ENCODE measurements around the gene RNF38.
A peak's percentile ranks its signal among the peaks of the same experiment; 100 is the strongest.
"Not testable (repeated sequence)": the region's sequence is repeated elsewhere in the genome, so short reads cannot be mapped to it uniquely, and the experiment has no call there.

RNF38 gene

GRCh38 chr9:36328798-36329411 lies 71.2 kb downstream of the RNF38 start:
- no peaks in the 10 kb centered on the region for H3K36me3 ChIP-seq (ENCODE audit: insufficient read depth, insufficient read length, low read length)
- H3K9ac ChIP-seq (ENCODE audit: insufficient read length, low read depth) = no peak overlapping the region
- H3K4me3 ChIP-seq (ENCODE audit: insufficient read length, low read depth) = no peak overlapping the region
- TF ChIP-seq SUZ12 (IDR thresholded peaks at IDR 0.05; ENCODE audit: extremely low read depth, insufficient read depth, insufficient read length) (no peak), YY1 (IDR thresholded peaks at IDR 0.05; ENCODE audit: insufficient read depth, insufficient read length) (no peak), ZNF274 (IDR thresholded peaks at IDR 0.05; ENCODE audit: low read depth, low read length) (no peak)
- H3K27me3 ChIP-seq (ENCODE audit: insufficient read depth, insufficient read length) = no peaks in the 10 kb centered on the region
- H3K4me1 ChIP-seq (ENCODE audit: insufficient read depth, insufficient read length) = no peaks in the 10 kb centered on the region
- no peaks in the 10 kb centered on the region for H3K9me3 ChIP-seq (ENCODE audit: insufficient read depth, low read length)
- DNase-seq (ENCODE audit: low read depth, low spot score) = peak; percentile 49

- Histone ChIP-seq H3K9ac (ENCODE audit: insufficient read length, low read depth) (no peak overlapping the region), H3K4me1 (ENCODE audit: insufficient read depth, insufficient read length) (no peaks in the 10 kb centered on the region), H3K27me3 (ENCODE audit: insufficient read depth, insufficient read length) (no peaks in the 10 kb centered on the region), H3K36me3 (ENCODE audit: insufficient read depth, insufficient read length, low read length) (no peaks in the 10 kb centered on the region), H3K4me3 (ENCODE audit: insufficient read length, low read depth) (no peak overlapping the region), H3K9me3 (ENCODE audit: insufficient read depth, low read length) (no peaks in the 10 kb centered on the region)
- TF ChIP-seq YY1 (IDR thresholded peaks at IDR 0.05; ENCODE audit: insufficient read depth, insufficient read length) (no peak), ZNF274 (IDR thresholded peaks at IDR 0.05; ENCODE audit: low read depth, low read length) (no peak), SUZ12 (IDR thresholded peaks at IDR 0.05; ENCODE audit: extremely low read depth, insufficient read depth, insufficient read length) (no peak)
- DNase-seq (ENCODE audit: low read depth, low spot score) = no peak
Measured at GRCh38 chr9:36325081-36325828, 74.8 kb downstream of the RNF38 start.

GRCh38 chr9:36323926-36324325 lies 76.1 kb downstream of the RNF38 start:
- H3K27me3 ChIP-seq (ENCODE audit: insufficient read depth, insufficient read length) = no peaks in the 10 kb centered on the region
- no peak overlapping the region for H3K4me3 ChIP-seq (ENCODE audit: insufficient read length, low read depth)
- TF ChIP-seq SUZ12 (IDR thresholded peaks at IDR 0.05; ENCODE audit: extremely low read depth, insufficient read depth, insufficient read length) = no peak
- TF ChIP-seq ZNF274 (IDR thresholded peaks at IDR 0.05; ENCODE audit: low read depth, low read length) = no peak
- no peak for TF ChIP-seq YY1 (IDR thresholded peaks at IDR 0.05; ENCODE audit: insufficient read depth, insufficient read length)

GRCh38 chr9:36322462-36322861 lies 77.6 kb downstream of the RNF38 start:
- no peak overlapping the region for H3K4me3 ChIP-seq (ENCODE audit: insufficient read length, low read depth)
- H3K9ac ChIP-seq (ENCODE audit: insufficient read length, low read depth) = no peak overlapping the region
- H3K9me3 ChIP-seq (ENCODE audit: insufficient read depth, low read length) = no peaks in the 10 kb centered on the region
- TF ChIP-seq ZNF274 (IDR thresholded peaks at IDR 0.05; ENCODE audit: low read depth, low read length) (no peak), YY1 (IDR thresholded peaks at IDR 0.05; ENCODE audit: insufficient read depth, insufficient read length) (no peak), SUZ12 (IDR thresholded peaks at IDR 0.05; ENCODE audit: extremely low read depth, insufficient read depth, insufficient read length) (no peak)
- no peaks in the 10 kb centered on the region for H3K36me3 ChIP-seq (ENCODE audit: insufficient read depth, insufficient read length, low read length)
- no peak for DNase-seq (ENCODE audit: low read depth, low spot score)
- peaks cover 8% of the 10 kb centered on the region for H3K4me1 ChIP-seq (ENCODE audit: insufficient read depth, insufficient read length)
- no peaks in the 10 kb centered on the region for H3K27me3 ChIP-seq (ENCODE audit: insufficient read depth, insufficient read length)

More at GRCh38 chr9:36323926-36324325, 76.1 kb downstream of the RNF38 start:
- Histone ChIP-seq H3K4me1 (ENCODE audit: insufficient read depth, insufficient read length) (peaks cover 4% of the 10 kb centered on the region), H3K9ac (ENCODE audit: insufficient read length, low read depth) (no peak overlapping the region), H3K9me3 (ENCODE audit: insufficient read depth, low read length) (no peaks in the 10 kb centered on the region), H3K36me3 (ENCODE audit: insufficient read depth, insufficient read length, low read length) (no peaks in the 10 kb centered on the region)
- no peak for DNase-seq (ENCODE audit: low read depth, low spot score)

GRCh38 chr9:36321903-36322302 lies 78.2 kb downstream of the RNF38 start:
- H3K4me3 ChIP-seq (ENCODE audit: insufficient read length, low read depth); H3K4me1 ChIP-seq (ENCODE audit: insufficient read depth, insufficient read length); H3K9me3 ChIP-seq (ENCODE audit: insufficient read depth, low read length); H3K27me3 ChIP-seq (ENCODE audit: insufficient read depth, insufficient read length); DNase-seq (ENCODE audit: low read depth, low spot score); H3K36me3 ChIP-seq (ENCODE audit: insufficient read depth, insufficient read length, low read length); H3K9ac ChIP-seq (ENCODE audit: insufficient read length, low read depth): not testable (repeated sequence)

GRCh38 chr9:36320466-36320865 lies 79.6 kb downstream of the RNF38 start:
- Histone ChIP-seq H3K9me3 (ENCODE audit: insufficient read depth, low read length) (no peaks in the 10 kb centered on the region), H3K27me3 (ENCODE audit: insufficient read depth, insufficient read length) (no peaks in the 10 kb centered on the region), H3K9ac (ENCODE audit: insufficient read length, low read depth) (no peak overlapping the region), H3K36me3 (ENCODE audit: insufficient read depth, insufficient read length, low read length) (no peaks in the 10 kb centered on the region), H3K4me3 (ENCODE audit: insufficient read length, low read depth) (no peak overlapping the region), H3K4me1 (ENCODE audit: insufficient read depth, insufficient read length) (peaks cover 10% of the 10 kb centered on the region)
- TF ChIP-seq YY1 (IDR thresholded peaks at IDR 0.05; ENCODE audit: insufficient read depth, insufficient read length) (no peak), ZNF274 (IDR thresholded peaks at IDR 0.05; ENCODE audit: low read depth, low read length) (no peak), SUZ12 (IDR thresholded peaks at IDR 0.05; ENCODE audit: extremely low read depth, insufficient read depth, insufficient read length) (no peak)
- no peak for DNase-seq (ENCODE audit: low read depth, low spot score)

GRCh38 chr9:36319806-36320205 lies 80.3 kb downstream of the RNF38 start:
- Histone ChIP-seq H3K27me3 (ENCODE audit: insufficient read depth, insufficient read length) (no peaks in the 10 kb centered on the region), H3K4me1 (ENCODE audit: insufficient read depth, insufficient read length) (peaks cover 10% of the 10 kb centered on the region), H3K36me3 (ENCODE audit: insufficient read depth, insufficient read length, low read length) (no peaks in the 10 kb centered on the region), H3K9me3 (ENCODE audit: insufficient read depth, low read length) (no peaks in the 10 kb centered on the region), H3K4me3 (ENCODE audit: insufficient read length, low read depth) (no peak overlapping the region), H3K9ac (ENCODE audit: insufficient read length, low read depth) (no peak overlapping the region)
- no peak for TF ChIP-seq YY1 (IDR thresholded peaks at IDR 0.05; ENCODE audit: insufficient read depth, insufficient read length)
- no peak for TF ChIP-seq ZNF274 (IDR thresholded peaks at IDR 0.05; ENCODE audit: low read depth, low read length)
- no peak for TF ChIP-seq SUZ12 (IDR thresholded peaks at IDR 0.05; ENCODE audit: extremely low read depth, insufficient read depth, insufficient read length)
- DNase-seq (ENCODE audit: low read depth, low spot score) = no peak

All from NT2/D1 (cell line).